RWPE1 (cell line): ENCODE measurements around the gene COBL.

Experiments used
- CTCF ChIA-PET: fragments of 350-600 bp; sonication (Branson Sonifier 250); formaldehyde crosslinking; extraction: SDS; loops from one replicate; lab custom pipeline; 2021; lab: Yijun Ruan, JAX
- POLR2A ChIA-PET: fragments of 400-600 bp; formaldehyde crosslinking; extraction: SDS; loops from one replicate; lab custom pipeline; 2020; ENCODE audit warnings: antibody characterized with exemption; ENCODE audit not compliant: low non-redundant PET; lab: Yijun Ruan, JAX
- DNase-seq: peaks from one replicate; pipeline ENCODE4 v3.0.0; 2012; ENCODE audit warnings: low spot score
- H3K27ac ChIP-seq: fragments of 450-650 bp; 2 replicates; pipeline ENCODE4 v1.5.1; 2017
- CTCF ChIP-seq: fragments of 450-650 bp; conservative IDR thresholded peaks from 2 replicates; pipeline ENCODE4 v1.5.1; 2017; ENCODE audit warnings: low read depth, mild to moderate bottlenecking

Gene COBL

DNA sequence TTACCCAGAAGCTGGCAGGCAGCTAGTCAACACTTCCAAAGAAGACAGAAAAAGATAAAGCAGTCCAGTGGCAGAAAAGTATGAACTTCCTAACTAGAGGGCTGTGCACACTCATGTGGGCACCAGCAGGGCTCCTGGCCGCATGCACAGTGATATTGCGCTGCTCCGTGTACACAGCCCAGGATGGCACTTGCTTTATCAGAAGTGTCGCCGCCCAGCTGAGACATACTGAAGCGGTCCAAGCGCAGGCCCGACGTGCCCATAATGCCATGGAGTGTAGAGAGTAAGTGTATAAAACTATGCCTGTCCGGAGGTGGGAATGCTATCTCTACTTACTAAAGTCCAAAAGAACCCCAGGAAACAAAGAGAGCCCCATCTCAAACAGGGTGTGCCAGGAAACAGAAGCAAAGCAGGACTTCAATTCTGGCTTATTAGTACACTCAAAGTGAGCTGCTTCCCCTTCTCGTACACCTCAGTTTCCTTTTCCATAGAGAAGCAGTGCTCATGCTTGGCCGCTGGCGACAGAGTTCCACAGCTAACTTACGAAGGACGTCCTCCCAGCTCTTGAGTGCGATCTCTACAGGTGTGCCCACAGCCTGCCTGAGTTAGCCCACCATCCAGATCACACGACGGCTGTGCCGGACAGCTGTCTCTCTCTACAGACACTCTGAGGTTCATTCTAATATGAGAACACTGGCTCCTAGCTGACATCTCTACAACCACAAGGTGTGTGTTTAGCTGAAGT lies 234.3 kb downstream of the COBL start:
- no peak overlapping the region for H3K27ac ChIP-seq
- POLR2A ChIA-PET, result interaction anchor here (0.6 kb wide), 1 partner anchor 59 kb away, joined by 4 read pairs; no protein-coding TSS in a partner anchor
- CTCF ChIA-PET, result interaction anchor here (0.5 kb wide), 1 partner anchor 17 kb away, joined by 3 read pairs; no protein-coding TSS in a partner anchor

DNA sequence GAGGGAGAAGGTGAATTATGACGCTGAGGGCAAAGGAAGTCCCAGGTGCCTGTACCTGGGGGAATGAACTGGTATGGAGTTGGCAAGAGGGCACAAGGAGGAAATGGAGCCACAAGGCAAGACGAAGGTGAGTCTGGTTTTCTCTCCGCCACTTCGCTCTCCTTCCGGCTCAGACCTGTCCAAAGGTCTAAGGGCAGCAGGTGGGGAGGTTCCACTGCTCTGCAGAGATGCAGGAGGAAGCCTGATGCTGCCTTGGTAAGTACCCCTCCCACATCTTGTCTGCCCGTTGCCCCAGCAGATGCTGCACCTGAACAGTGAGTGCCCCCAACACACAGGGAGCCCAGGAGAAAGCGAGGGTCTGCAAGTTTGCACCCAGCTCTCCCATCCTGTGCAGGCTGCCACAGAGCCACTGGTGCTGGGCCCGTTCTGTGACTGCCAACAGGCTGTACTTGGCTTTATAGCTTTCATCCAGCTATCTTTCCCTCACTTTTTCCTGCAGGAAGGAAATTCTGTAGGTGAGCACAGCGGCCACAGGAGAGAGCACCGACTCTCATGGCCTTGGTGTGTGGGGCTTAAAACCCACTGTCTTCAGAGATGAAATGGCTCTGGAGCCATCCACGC lies 235.2 kb downstream of the COBL start:
- ChIA-PET POLR2A (no interaction called here), CTCF (interaction anchor here (0.5 kb wide), 1 partner anchor 18 kb away, joined by 3 read pairs; no protein-coding TSS in a partner anchor)
- no peak for TF ChIP-seq CTCF

More for the DNA sequence above, 234.3 kb downstream of the COBL start:
- no peak for DNase-seq
- no peak for TF ChIP-seq CTCF

GRCh38 chr7:51080622-51081269 lies 235.9 kb downstream of the COBL start:
- no peak for TF ChIP-seq CTCF
- POLR2A ChIA-PET, result interaction anchor here (0.5 kb wide), 1 partner anchor 60 kb away, joined by 4 read pairs; no protein-coding TSS in a partner anchor
- DNase-seq, result no peak
- H3K27ac ChIP-seq, result no peak overlapping the region
- CTCF ChIA-PET, result interaction anchor here (0.6 kb wide), 1 partner anchor 46 kb away, joined by 3 read pairs; no protein-coding TSS in a partner anchor

More for the DNA sequence above, 235.2 kb downstream of the COBL start:
- H3K27ac ChIP-seq, result no peak overlapping the region
- no peak for DNase-seq

GRCh38 chr7:51080216-51080615 lies 236.4 kb downstream of the COBL start:
- ChIA-PET CTCF (interaction anchor here (0.6 to 2.4 kb wide), 3 partner anchors 47 to 94 kb away, joined by 3 to 12 read pairs (median 3); no protein-coding TSS in a partner anchor), POLR2A (no interaction called here)
- H3K27ac ChIP-seq, result no peak overlapping the region
- DNase-seq, result no peak
- TF ChIP-seq CTCF, result no peak

DNA sequence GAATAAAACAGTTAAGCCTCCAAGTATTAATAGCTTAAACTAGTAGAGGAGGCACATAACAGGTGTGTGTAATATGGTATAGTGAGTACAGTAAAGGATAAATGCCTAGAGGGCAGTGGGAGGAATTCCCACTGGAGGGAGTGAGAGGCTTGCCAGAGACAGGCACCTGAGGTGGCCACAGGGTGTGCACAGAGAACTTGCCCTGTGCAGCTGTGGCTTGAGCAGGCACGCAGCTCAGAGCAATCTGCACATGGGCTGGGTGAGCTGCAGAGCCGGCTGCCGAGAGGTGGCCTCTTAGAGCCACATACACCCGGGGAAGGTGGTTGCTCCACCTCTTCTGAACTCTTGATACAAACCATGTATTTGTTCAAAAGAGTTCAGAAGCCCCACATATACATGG lies 237.1 kb downstream of the COBL start:
- TF ChIP-seq CTCF, result no peak; the same call in 1 of the 2 replicates
- DNase-seq, result peak; percentile 8
- ChIA-PET CTCF (interaction anchor here (0.5 to 2.4 kb wide), 9 partner anchors 10 to 233 kb away, joined by 3 to 12 read pairs (median 3); no protein-coding TSS in a partner anchor), POLR2A (no interaction called here)
- H3K27ac ChIP-seq, result no peak overlapping the region

GRCh38 chr7:51078653-51079052 lies 238.0 kb downstream of the COBL start:
- no peak for DNase-seq
- ChIA-PET CTCF (interaction anchor here (0.6 to 2.4 kb wide), 7 partner anchors 10 to 234 kb away, joined by 3 to 12 read pairs (median 4); no protein-coding TSS in a partner anchor), POLR2A (no interaction called here)
- no peak overlapping the region for H3K27ac ChIP-seq
- no peak for TF ChIP-seq CTCF
